Subcutaneous abdominal adipose tissue (tissue), 5 donors: ENCODE measurements around the gene CSRP1.

Experiments used
- H3K27ac ChIP-seq: one replicate; pipeline ENCODE4 v1.7.0; 2013; ENCODE audit warnings: low read depth, mild to moderate bottlenecking, inconsistent platforms, low read length, moderate library complexity
- H3K27me3 ChIP-seq, 5 donors: one replicate each; pipeline ENCODE4 v1.7.0; 2013; ENCODE audit warnings: low read length in 5 of 5, inconsistent platforms in 1 of 5; ENCODE audit not compliant: control insufficient read depth in 5 of 5, insufficient read depth in 4 of 5
- H3K36me3 ChIP-seq, 5 donors: one replicate each; pipeline ENCODE4 v1.7.0; 2013; ENCODE audit warnings: low read length in 5 of 5; ENCODE audit not compliant: control insufficient read depth in 5 of 5, insufficient read depth in 5 of 5
- H3K4me1 ChIP-seq, 5 donors: one replicate each; pipeline ENCODE4 v1.7.0; 2013; ENCODE audit warnings: low read length in 5 of 5, mild to moderate bottlenecking in 3 of 5, moderate library complexity in 1 of 5; ENCODE audit not compliant: control insufficient read depth in 5 of 5, insufficient read depth in 5 of 5
- H3K4me3 ChIP-seq, 5 donors: one replicate each; pipeline ENCODE4 v1.7.0; 2013; ENCODE audit warnings: low read length in 5 of 5, low read depth in 1 of 5
- H3K9ac ChIP-seq, 5 donors: one replicate each; pipeline ENCODE4 v1.7.0; 2013; ENCODE audit warnings: low read length in 5 of 5, mild to moderate bottlenecking in 4 of 5, moderate library complexity in 3 of 5
- H3K9me3 ChIP-seq, 5 donors: one replicate each; pipeline ENCODE4 v1.7.0; 2013; ENCODE audit warnings: low read length in 5 of 5; ENCODE audit not compliant: control insufficient read depth in 5 of 5
- donor health status: healthy.
- donor health status: healthy.
- donor health status: healthy.
- donor health status: healthy.
- donor health status: healthy.

The CSRP1 gene

DNA sequence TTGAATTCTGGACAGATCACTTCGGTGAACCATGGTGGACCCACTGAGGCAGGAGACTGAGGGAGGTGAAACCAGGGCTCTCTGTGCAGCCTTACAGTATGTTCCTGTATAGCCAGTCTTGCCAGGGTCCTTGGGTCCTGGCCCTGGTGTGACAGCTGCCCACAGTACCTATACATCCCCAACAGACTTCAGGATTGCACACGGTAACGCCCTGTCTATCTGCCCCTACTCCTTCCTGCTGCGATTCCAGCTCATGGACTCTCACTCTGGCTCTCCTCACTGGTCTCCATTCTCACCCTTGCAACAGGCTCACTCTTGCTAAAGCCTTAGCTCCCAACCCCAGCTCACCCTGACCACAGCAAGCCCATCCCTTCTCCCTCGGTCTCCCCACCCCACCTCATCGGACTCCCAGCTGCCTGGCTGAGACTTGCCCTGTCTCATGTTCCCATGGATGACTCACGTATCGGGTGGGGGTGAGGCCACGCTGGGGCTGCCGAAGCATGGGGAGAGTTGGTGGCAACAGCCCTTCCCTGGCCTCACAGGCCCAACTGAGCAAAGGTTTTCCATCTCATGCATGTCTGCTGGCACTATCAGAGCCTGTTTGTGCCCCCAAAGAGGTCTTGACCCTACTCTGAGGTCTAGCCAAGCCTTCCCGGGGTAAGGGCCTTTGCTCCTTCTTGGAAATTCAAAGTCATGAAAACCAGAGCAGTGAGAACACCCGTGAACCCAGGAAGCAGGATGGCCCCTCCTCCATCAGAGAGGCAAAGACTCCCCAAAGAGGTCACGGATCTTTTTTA lies 45.1 kb downstream of the CSRP1 start:
- peaks cover 11 to 75% (median 62%) of the 10 kb centered on the region in 5 donors for H3K4me1 ChIP-seq
- no peaks in the 10 kb centered on the region for H3K27me3 ChIP-seq
- peak overlapping the region; percentile 90 for H3K27ac ChIP-seq
- peak overlapping the region in 2 of 5 donors; percentile 0 to 85 for H3K9ac ChIP-seq
- peaks cover 0 to 22% (median 19%) of the 10 kb centered on the region in 5 donors for H3K36me3 ChIP-seq
- no peaks in the 10 kb centered on the region for H3K9me3 ChIP-seq
- peak overlapping the region in 1 of 5 donors; percentile 20 for H3K4me3 ChIP-seq

DNA sequence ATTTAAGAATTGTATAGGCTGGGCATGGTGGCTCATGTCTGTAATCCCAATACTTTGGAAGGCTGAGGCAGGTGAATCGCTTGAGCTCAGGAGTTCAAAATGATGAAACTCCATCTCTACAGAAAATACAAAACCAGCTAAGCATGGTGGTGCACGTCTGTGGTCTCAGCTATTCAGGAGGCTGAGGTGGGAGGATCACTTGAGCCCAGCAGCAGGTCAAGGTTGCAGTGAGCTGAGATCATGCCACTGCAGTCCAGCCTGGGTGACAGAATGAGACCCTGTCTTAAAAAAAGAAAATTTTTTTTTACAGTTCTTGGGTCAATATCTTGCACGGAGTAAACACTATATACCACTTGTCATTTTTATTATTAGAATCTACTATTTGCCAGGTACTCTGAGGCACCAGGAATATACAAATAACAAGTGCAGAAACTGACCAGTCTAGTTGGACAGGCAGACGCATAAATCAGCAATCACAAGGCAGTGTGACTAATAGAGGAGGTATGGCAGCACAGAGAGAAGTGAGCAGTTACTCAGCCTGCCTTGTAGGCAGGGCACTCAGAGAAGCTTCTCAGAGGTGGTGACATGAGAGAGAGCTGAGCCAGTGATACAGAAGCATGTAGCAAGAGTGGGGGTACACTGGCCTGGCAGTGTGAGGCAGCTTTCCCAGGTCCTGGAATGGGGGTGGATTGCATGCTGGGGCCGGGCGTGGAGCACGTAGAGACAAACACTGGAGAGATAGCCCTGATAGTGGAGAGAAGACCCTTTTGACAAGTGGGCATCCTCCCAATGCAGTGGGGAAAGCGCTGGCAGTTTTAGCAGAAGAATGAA lies 45.9 kb downstream of the CSRP1 start:
- Histone ChIP-seq H3K9ac (peak overlapping the region in 2 of 5 donors; percentile 0 to 85), H3K27me3 (no peaks in the 10 kb centered on the region), H3K36me3 (peaks cover 0 to 20% (median 17%) of the 10 kb centered on the region in 5 donors), H3K9me3 (no peaks in the 10 kb centered on the region), H3K4me3 (peak overlapping the region in 1 of 5 donors; percentile 20), H3K27ac (peak overlapping the region; percentile 90), H3K4me1 (peaks cover 13 to 76% (median 62%) of the 10 kb centered on the region in 5 donors)

DNA sequence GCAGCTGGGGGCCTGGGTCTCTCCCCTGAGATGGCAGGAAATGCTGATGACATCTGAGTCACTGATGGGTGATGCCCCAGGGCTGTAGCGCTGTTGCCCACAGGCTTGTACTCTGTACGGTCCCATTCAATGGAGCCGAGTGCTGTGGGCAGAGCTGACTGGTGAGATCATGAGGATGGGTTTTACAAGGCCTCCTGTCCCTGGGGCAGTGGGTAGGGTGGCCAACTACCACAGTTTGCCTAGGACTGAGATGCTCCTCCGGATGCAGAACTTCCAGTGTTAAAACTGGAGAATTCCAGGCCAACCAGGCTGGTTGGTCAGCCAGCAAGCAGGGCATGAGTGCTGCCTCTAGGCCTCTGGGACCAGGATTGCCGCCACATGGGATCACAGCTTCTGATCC lies 47.1 kb downstream of the CSRP1 start:
- Histone ChIP-seq H3K27ac (peak overlapping the region; percentile 79), H3K27me3 (no peaks in the 10 kb centered on the region), H3K9ac (peak overlapping the region in 1 of 5 donors; percentile 17), H3K9me3 (no peaks in the 10 kb centered on the region), H3K4me1 (peaks cover 13 to 70% (median 53%) of the 10 kb centered on the region in 5 donors), H3K36me3 (peaks cover 0 to 8% (median 5%) of the 10 kb centered on the region in 5 donors), H3K4me3 (no peak overlapping the region)

DNA sequence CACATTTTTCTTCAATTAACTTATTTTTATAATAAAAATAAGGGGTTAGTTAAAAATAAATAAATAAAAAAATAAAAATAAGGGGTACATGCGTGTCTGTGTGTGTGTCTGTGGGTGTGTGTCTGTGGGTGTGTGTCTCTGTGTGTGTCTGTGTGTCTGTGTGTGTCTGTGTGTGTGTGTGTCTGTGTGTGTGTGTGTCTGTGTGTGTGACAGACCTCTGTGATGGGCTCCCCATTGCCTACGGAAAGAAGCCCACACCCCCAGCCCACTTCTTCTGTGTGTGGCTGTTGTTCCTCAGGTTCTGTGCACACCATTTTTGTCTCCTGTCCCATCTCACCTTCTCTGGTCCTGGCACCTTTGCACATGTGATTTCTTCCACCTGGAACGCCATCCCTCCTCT lies 47.9 kb downstream of the CSRP1 start:
- Histone ChIP-seq H3K9me3 (no peaks in the 10 kb centered on the region), H3K27me3 (no peaks in the 10 kb centered on the region), H3K27ac (no peak overlapping the region), H3K36me3 (peaks cover 0 to 1% (median 0%) of the 10 kb centered on the region in 5 donors), H3K4me1 (peaks cover 13 to 62% (median 46%) of the 10 kb centered on the region in 5 donors), H3K9ac (no peak overlapping the region), H3K4me3 (no peak overlapping the region)

DNA sequence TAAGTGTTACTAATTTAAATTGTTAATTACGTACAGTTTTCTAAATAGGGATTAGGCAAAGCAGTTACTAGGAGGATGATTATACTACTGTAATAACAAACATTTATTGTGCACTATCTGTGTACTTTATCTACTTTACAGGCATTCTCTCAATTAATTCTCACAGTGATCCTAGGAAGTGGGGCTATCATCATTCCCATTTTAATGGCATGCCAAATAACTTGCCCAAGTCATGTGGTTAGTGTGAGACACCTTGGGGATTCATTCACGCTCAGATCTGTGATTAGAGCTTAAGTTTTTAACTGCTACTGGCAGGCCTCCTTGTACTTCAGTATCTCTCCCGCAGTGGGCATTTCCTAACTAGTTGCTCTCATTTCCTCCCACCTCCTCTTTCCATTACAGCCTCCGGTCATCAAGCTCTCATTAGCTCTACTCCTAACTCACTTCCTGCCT lies 49.4 kb downstream of the CSRP1 start:
- Histone ChIP-seq H3K27ac (peak overlapping the region; percentile 90), H3K4me1 (peaks cover 10 to 50% (median 40%) of the 10 kb centered on the region in 5 donors), H3K9ac (peak overlapping the region in 3 of 5 donors; percentile 3 to 43 (median 27))

DNA sequence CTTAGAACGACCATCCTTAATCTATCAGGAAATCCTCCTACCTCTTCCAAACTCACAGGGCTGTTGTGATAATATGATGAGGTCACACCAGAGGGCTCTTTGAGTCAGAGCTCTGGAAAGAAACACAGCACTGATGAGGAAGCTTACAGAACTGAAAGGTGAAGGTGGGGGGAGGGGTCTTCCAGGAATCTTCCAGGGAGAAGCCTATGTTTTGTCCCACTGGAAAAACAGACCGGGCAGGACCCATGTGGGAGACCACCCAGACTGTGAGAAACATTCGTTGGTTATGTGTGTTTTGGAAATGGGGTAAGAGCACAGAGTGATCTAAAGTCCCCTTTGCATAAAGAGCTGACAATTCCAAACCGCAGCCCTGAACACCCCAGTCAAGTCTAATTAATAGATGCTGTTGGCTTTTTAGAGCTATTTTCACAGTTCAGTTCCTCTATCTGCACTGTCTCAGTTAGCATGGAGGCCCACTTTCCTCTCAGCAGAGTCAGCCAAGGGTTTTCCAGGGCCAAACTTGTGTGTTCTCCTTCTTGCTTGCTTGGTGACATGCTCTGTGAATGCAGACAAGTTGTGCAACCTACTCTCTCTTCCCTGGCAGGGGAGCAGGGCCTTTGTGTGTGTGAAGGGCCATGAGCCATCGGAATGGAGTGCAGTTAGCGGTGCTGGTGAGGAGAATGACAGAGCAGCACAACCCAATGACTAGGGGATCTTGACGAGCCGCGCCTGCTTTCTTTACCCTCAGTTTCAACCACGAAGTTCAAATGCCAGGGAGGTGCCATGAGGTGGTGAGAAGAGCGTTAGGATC lies 50.2 kb downstream of the CSRP1 start:
- H3K4me1 ChIP-seq: peaks cover 10 to 43% (median 31%) of the 10 kb centered on the region in 5 donors
- H3K36me3 ChIP-seq: no peaks in the 10 kb centered on the region
- H3K27ac ChIP-seq: peak overlapping the region; percentile 90
- H3K9ac ChIP-seq: peak overlapping the region in 4 of 5 donors; percentile 9 to 69 (median 30)
- no peaks in the 10 kb centered on the region for H3K27me3 ChIP-seq
- peaks cover 0 to 4% (median 0%) of the 10 kb centered on the region in 5 donors for H3K9me3 ChIP-seq
- H3K4me3 ChIP-seq: no peak overlapping the region

More for the DNA sequence above, 49.4 kb downstream of the CSRP1 start:
- Histone ChIP-seq H3K36me3 (no peaks in the 10 kb centered on the region), H3K4me3 (no peak overlapping the region), H3K27me3 (no peaks in the 10 kb centered on the region), H3K9me3 (peaks cover 0 to 4% (median 0%) of the 10 kb centered on the region in 5 donors)

DNA sequence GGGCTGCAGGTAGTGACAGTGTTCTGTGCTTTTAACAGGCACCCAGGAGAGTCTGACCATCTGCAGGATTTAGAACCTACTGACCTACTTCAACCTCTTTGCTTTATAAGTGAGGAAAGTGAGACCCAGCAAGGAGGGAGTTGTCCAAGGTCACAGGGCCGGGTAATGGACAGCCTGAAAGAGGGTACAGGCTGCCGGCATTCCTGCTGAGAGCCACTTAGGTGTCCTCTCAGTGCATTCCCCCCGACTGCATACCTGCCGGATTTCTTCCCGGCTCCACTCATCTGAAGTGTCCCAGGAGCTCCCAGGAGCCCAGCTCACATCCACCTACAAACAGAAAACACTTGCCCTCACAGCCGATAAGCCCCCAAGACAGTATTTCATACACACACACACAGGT lies 51.8 kb downstream of the CSRP1 start:
- Histone ChIP-seq H3K4me1 (peaks cover 9 to 38% (median 33%) of the 10 kb centered on the region in 5 donors), H3K9me3 (peaks cover 0 to 4% (median 0%) of the 10 kb centered on the region in 5 donors), H3K9ac (no peak overlapping the region)

DNA sequence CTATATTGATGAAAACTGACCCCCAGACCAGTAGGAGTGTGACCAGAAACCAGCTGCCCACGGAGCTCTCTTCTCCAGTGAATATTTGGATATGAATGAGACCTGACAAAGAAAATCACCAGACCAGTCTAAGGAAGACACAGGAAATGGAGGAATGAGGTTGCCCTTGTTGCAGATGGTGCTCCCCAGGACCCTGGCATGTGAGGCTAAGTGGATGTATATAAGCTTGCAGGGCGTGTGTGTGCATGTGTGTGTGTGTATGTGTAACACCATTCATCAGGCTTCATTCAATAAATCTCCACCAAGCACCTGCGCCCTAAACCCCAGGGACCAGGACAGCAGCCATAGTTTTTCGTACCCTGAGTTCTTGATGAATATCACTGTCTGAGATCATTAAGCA lies 52.3 kb downstream of the CSRP1 start:
- peaks cover 0 to 4% (median 0%) of the 10 kb centered on the region in 5 donors for H3K9me3 ChIP-seq
- H3K36me3 ChIP-seq: no peaks in the 10 kb centered on the region
- no peak overlapping the region for H3K9ac ChIP-seq
- H3K4me3 ChIP-seq: no peak overlapping the region
- peaks cover 9 to 43% (median 37%) of the 10 kb centered on the region in 5 donors for H3K4me1 ChIP-seq
- no peaks in the 10 kb centered on the region for H3K27me3 ChIP-seq
- H3K27ac ChIP-seq: no peak overlapping the region

More for the DNA sequence above, 51.8 kb downstream of the CSRP1 start:
- Histone ChIP-seq H3K36me3 (no peaks in the 10 kb centered on the region), H3K27ac (no peak overlapping the region), H3K27me3 (no peaks in the 10 kb centered on the region), H3K4me3 (no peak overlapping the region)

DNA sequence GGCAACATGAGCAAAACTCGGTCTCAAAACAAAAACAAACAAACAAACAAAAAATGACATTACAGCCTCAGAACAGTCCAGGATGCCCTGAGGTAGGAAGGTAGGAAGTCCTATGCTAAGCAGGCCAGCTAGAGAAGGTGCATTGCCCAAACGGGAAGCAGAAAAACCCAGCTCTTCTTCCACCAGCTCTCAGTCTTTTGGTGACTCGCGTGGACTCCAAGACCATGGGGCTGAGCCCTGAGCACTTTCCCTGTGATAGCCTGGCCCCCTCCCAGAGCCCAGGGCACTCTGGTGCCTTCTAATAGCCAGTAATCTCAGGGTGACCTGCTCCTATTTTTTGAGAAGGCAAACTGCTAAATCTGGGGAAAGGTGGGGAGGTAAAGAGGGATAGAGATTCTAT lies 54.1 kb downstream of the CSRP1 start:
- no peak overlapping the region for H3K4me3 ChIP-seq
- H3K9ac ChIP-seq: no peak overlapping the region
- H3K27ac ChIP-seq: no peak overlapping the region
- peaks cover 13 to 56% (median 51%) of the 10 kb centered on the region in 5 donors for H3K4me1 ChIP-seq
- peaks cover 0 to 4% (median 0%) of the 10 kb centered on the region in 5 donors for H3K9me3 ChIP-seq
- H3K36me3 ChIP-seq: no peaks in the 10 kb centered on the region
- H3K27me3 ChIP-seq: no peaks in the 10 kb centered on the region
